HG02943 (cell line): ENCODE measurements around the gene UVRAG.
"Not testable (repeated sequence)": the region's sequence is repeated elsewhere in the genome, so short reads cannot be mapped to it uniquely, and the experiment has no call there.

Source experiments
- ATAC-seq: cut with Tn5 transposase; IDR thresholded peaks from one replicate; pipeline ENCODE4 v1.9.1; 2021; ENCODE audit warnings: mild to moderate bottlenecking, low read depth, moderate library complexity; ENCODE audit not compliant: unreplicated experiment

UVRAG gene

GRCh38 chr11:75946531-75947530 lies 131.8 kb downstream of the UVRAG start:
- no peak for ATAC-seq

GRCh38 chr11:75949023-75949672 lies 134.1 kb downstream of the UVRAG start:
- no peak for ATAC-seq

GRCh38 chr11:75950141-75950540 lies 135.1 kb downstream of the UVRAG start:
- ATAC-seq, result no peak

GRCh38 chr11:75954039-75954438 lies 139.0 kb downstream of the UVRAG start:
- ATAC-seq, result no peak

GRCh38 chr11:75955443-75955842 lies 140.4 kb downstream of the UVRAG start:
- no peak for ATAC-seq

GRCh38 chr11:75959540-75959939 lies 144.5 kb downstream of the UVRAG start:
- no peak for ATAC-seq

- ATAC-seq, result no peak
Measured at GRCh38 chr11:75964071-75964470, 149.1 kb downstream of the UVRAG start.

GRCh38 chr11:75966537-75967287 lies 151.7 kb downstream of the UVRAG start:
- ATAC-seq, result no peak

- ATAC-seq, result no peak
Measured at GRCh38 chr11:75968021-75968625, 153.1 kb downstream of the UVRAG start.

- no peak for ATAC-seq
Measured at GRCh38 chr11:75969626-75970308, 154.8 kb downstream of the UVRAG start.

GRCh38 chr11:75973710-75974109 lies 158.7 kb downstream of the UVRAG start:
- ATAC-seq, result not testable (repeated sequence)

GRCh38 chr11:75979075-75979474 lies 164.1 kb downstream of the UVRAG start:
- not testable (repeated sequence) for ATAC-seq

- ATAC-seq, result not testable (repeated sequence)
Measured at GRCh38 chr11:75979479-75980027, 164.5 kb downstream of the UVRAG start.

GRCh38 chr11:75980031-75980430 lies 165.0 kb downstream of the UVRAG start:
- no peak for ATAC-seq

GRCh38 chr11:75981546-75981945 lies 166.5 kb downstream of the UVRAG start:
- ATAC-seq, result no peak

- no peak for ATAC-seq
Measured at GRCh38 chr11:75982309-75982708, 167.3 kb downstream of the UVRAG start.

- ATAC-seq, result no peak
Measured at GRCh38 chr11:75986966-75987365, 172.0 kb downstream of the UVRAG start.

- ATAC-seq, result no peak
Measured at GRCh38 chr11:75993126-75993525, 178.1 kb downstream of the UVRAG start.

- no peak for ATAC-seq
Measured at GRCh38 chr11:75994616-75995015, 179.6 kb downstream of the UVRAG start.
